ENCODE measurements around the gene RNASE1.

GRCh38 chr14:20802341-20803084 is at the start of gene RNASE1:
- no peak for TF ChIP-seq CTCF (IDR thresholded peaks at IDR 0.05)
- peak; percentile 17 for TF ChIP-seq POLR2AphosphoS5 (IDR thresholded peaks at IDR 0.05)

Data from gastroesophageal sphincter (tissue), 3 donors.